ENCODE results near the gene PTP4A1.

GRCh38 chr6:63578757-63579156, 6.5 kb downstream of the PTP4A1 start:
- TF ChIP-seq CTCF (IDR thresholded peaks at IDR 0.05), result no peak
- TF ChIP-seq POLR2A (IDR thresholded peaks at IDR 0.05), result no peak
- TF ChIP-seq POLR2AphosphoS5 (IDR thresholded peaks at IDR 0.05), result no peak
- no peak for TF ChIP-seq EP300 (IDR thresholded peaks at IDR 0.05)
